Measurements from ENCODE around the gene MYO18B.

The MYO18B gene

DNA sequence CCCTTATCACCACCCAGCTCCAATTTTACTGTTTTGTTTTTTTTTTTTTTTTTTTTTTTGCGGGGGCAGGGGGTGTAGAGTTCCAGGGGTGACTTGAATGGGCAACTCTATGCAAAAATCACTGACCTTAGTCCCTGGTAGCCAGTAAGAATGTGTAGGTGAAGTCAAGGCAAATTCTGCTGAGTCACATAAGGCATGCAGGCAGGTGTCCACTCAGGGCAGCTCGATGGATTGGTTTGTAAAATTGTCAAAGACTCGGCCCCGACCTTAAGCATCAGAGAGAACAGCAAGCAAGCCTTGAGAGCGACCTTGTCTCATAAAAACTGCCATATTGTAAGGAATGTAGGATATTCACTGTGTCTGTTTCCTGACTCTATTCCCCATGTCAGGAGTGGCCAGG lies 275.9 kb downstream of the MYO18B start:
- DNase-seq: no peak

- no peak for DNase-seq
These were observed 277.6 kb downstream of the MYO18B start for GRCh38 chr22:26019596-26019995.

DNA sequence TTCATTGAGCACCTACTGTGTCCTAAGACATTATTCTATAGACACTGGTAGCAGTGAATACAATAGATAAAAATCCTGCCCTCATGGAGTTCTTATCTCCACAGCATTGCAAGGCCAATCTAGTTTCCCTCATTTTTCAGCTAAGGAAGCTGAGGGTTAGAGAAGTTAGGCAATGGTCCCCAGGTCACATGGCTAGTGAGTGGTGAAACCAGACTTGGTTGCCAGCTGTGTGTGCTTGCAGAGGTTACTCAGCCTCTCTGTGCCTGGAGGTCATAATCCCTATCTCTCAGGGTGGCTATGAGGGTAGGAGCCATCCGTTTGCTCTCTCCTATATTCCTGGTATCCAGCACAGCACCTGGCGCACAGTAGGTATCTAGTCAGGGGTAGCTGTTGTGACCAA lies 279.5 kb downstream of the MYO18B start:
- no peak for DNase-seq

DNA sequence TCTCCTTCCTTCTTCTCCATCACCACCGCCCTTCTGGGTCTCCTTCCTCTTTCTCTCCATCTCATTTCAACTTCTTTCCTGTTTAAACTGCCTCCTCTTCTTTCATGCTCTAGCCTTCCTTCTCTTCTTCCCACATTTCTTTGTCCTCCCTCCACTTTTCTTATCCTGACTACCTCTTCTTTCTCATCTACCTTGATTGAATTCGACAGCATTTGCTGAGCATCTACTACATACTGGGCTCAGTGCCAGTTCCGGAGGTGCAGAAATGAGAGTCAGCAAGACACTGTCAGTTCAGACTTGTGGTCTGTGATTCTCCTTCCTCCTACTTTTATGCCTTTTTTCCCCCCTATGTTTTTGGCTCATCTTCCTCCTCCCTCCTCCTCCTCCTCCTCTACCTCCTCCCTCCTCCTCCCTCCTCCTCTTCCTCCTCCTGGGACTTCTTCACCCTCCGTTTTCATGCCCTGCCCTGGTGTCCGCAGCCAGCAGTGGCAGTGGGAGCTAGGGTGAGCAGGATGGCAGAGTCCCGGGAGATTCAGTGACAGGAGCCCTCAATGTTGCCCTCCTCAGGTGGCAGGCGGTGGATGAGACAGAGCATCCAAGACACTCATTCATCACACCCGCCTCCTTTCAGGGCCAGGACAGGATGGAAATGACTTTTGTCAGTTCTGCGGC lies 281.3 kb downstream of the MYO18B start:
- DNase-seq: no peak

GRCh38 chr22:26025626-26026025 lies 283.6 kb downstream of the MYO18B start:
- DNase-seq: no peak

- no peak for DNase-seq
These were observed 285.4 kb downstream of the MYO18B start for GRCh38 chr22:26027341-26027740.

- DNase-seq: no peak
These were observed 289.7 kb downstream of the MYO18B start for GRCh38 chr22:26031641-26032040.

- DNase-seq: no peak
These were observed 291.1 kb downstream of the MYO18B start for GRCh38 chr22:26033071-26033470.

GRCh38 chr22:26033586-26033985 lies 291.6 kb downstream of the MYO18B start:
- DNase-seq: no peak

- DNase-seq: no peak
These were observed 293.5 kb downstream of the MYO18B start for GRCh38 chr22:26035523-26035922.

GRCh38 chr22:26038365-26038764 lies 296.4 kb downstream of the MYO18B start:
- DNase-seq: no peak

- no peak for DNase-seq
These were observed 299.9 kb downstream of the MYO18B start for GRCh38 chr22:26041931-26042330.

DNA sequence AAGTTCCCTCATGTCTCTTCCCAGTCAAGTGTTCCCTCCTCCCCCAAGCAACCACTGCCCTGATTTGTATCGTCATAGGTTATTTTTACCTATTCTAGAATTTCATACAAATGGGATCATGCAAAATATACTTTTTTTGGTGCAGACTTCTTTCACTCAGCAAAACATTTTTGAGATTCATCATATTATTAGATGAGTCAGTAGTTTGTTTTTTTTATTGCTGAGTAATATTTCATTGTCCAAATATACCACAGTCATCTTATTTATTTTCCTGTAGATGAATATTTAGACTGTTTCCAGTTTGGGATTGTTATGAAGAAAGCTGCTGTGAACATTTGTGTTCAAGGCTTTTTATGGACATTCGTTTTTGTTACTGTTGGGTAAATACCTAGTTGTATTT lies 301.0 kb downstream of the MYO18B start:
- DNase-seq: no peak

DNA sequence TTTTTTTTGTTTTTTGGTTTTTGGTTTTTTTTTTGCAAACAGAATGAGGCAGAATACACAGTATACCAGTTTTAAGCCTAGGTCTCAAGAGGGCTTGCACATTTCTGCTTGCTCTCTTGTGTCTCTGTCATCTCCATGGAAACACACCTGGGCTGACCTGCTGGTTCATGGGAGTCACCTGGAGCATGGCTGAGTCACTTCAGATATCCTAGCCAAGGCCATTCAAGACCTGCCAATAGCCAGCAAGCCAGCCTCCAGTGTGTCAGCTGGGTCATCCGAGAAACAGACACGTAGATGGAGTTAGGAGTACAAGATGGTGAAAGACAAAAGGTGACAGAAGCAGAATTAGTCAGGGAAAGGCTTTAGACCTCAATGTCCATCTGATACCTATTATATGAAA lies 303.1 kb downstream of the MYO18B start:
- no peak for DNase-seq

- DNase-seq: no peak
These were observed 303.9 kb downstream of the MYO18B start for GRCh38 chr22:26045860-26046259.

DNA sequence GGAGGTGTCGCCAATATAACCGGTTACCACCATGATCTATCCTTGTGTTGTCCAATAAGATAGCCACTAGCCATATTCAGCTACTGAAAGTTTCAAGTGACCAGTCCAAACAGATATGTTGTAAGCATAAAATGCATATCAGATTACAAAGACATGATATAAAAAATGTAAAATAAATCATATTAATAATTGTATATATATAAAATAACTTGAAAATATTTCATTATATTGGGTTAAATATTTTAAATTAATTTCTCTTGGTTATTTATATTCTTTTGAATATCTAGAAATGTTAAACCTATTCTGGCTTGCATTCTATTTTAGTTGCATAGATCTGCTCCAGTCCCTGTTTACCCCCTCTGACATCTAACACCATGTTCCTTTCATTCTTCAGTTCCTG lies 305.5 kb downstream of the MYO18B start:
- no peak for DNase-seq

GRCh38 chr22:26047920-26048319 lies 305.9 kb downstream of the MYO18B start:
- no peak for DNase-seq

DNA sequence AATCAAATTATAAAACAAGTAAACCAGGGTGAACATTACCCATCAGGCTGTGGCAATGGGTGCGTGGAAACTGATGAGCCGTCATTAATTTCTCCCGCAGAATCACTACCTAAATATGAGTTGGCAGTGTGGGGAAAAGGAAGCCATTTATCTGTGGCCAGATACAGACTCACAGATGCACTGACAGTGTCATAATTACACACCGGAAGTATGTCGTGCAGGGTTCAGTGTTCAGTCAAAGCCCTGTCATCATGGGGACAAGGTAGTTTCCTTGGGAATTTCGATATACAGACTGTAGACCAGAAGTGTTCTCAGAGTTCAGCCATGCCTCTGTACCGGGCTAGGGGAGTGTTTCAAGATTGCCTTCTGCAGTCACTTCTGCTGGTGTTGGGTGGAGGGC lies 308.1 kb downstream of the MYO18B start:
- DNase-seq: no peak

- DNase-seq: no peak
These were observed 311.8 kb downstream of the MYO18B start for GRCh38 chr22:26053737-26054316.

DNA sequence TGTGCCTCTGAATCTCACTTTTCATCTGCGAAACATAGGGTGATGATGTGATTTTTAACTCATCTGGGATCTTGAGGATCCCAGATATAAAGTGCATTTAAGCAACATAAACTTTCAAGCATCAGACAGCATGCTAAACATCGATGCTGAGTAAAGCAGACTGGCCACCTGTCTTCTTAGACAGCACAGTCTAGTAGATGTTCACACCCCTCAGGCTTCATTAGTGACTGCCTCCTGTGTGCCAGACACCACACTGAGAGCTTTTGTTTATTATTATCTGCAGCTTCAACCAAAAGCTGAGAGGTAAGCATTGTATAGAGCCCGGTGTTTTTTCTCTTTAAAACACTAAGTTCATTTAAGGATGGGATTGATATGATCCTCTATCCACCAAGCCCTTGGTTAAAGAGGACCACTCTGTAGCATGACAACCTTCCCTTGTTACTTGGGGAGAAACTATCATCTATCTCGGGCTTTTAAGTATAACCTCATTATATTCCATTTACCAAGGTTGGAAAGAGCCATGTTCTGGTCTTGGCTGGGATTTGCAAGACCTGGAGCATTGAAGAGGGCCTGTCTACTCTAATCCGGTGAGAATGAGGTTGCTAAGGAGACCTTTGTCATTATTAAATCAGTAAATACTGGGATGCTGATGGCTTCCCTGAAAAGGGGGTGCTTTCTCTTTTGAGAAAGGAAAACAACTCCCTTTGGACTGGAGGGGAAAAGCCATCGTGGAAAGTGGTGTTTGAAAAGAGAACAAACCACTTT lies 313.0 kb downstream of the MYO18B start:
- no peak for DNase-seq

GRCh38 chr22:26055693-26056092 lies 313.7 kb downstream of the MYO18B start:
- no peak for DNase-seq

- DNase-seq: no peak
These were observed 314.6 kb downstream of the MYO18B start for GRCh38 chr22:26056455-26057200.

DNA sequence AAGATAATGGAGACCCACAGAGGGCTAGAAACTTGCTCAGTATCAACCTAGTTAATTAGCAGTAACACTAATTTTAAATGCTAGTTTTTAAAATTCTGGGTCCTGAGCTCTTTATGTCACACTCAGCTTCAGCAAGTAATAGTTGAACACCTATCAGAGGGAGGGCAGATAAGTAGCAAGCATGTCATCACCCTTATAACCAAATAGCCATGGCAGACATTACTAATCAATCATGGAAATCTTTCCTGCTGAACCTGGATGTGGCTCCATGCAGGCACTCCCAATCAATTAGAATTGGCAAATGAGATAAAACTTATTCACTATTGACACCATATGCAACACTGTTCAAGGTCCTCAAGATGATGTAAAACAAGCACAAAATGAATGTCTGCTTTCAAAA lies 315.7 kb downstream of the MYO18B start:
- DNase-seq: no peak

- DNase-seq: no peak
These were observed 322.1 kb downstream of the MYO18B start for GRCh38 chr22:26064048-26064447.

Measured in activated T-cell treated with anti-CD3 and anti-CD28 coated beads for 4 hours (primary cell).